GM12891 (cell line): ENCODE measurements around the gene SPTBN4.

Experiments used
- PAX5 ChIP-seq: IDR thresholded peaks from 2 replicates; pipeline ENCODE4 v1.6.1; 2011; ENCODE audit warnings: low read length, moderate library complexity, mild to moderate bottlenecking; ENCODE audit not compliant: insufficient read depth, severe bottlenecking
- POLR2A ChIP-seq: IDR thresholded peaks from 2 replicates; pipeline ENCODE4 v1.6.1; 2011; ENCODE audit warnings: low read depth, low read length, control low read depth
- POLR2AphosphoS5 ChIP-seq: IDR thresholded peaks from 2 replicates; pipeline ENCODE4 v1.6.1; 2011; ENCODE audit warnings: low read depth, low read length, control low read depth
- SPI1 ChIP-seq: IDR thresholded peaks from 2 replicates; pipeline ENCODE4 v1.6.1; 2011; ENCODE audit warnings: low read depth, low read length, control low read depth
- TAF1 ChIP-seq: IDR thresholded peaks from 2 replicates; pipeline ENCODE4 v1.6.1; 2011; ENCODE audit warnings: low read depth, low read length, control low read depth

DNA sequence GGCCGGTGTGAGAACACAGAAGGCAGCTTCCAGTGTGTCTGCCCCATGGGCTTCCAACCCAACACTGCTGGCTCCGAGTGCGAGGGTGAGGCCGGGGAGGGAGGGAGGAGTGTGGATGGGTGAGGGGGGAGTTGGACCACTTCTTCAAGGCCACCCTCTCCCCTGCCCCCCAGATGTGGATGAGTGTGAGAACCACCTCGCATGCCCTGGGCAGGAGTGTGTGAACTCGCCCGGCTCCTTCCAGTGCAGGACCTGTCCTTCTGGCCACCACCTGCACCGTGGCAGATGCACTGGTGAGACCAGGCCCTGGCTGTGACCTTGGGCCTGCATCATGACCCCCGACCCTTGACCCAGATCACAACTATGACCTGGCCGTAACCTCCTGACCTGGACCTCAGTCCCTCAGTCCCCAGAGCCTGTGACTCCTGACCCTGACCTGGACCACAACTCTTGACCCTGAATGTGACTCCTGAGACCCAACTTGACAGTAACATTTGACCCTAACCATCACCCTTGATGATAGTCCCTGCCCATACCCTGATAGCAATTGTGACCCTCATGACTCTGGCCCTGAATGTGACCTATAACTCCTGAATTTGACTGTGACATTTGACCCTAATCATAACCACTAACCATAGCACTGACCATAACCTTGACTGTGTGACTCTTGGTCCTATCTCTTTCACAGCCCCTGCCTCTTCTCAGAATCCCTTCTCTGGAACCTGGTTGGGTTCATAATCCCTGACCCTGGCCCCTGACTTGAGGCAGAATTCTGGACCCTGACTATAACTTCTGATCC is 145.3 kb downstream of the SPTBN4 start:
- no peak for TF ChIP-seq POLR2A
- TF ChIP-seq PAX5: no peak
- no peak for TF ChIP-seq TAF1
- no peak for TF ChIP-seq SPI1
- no peak for TF ChIP-seq POLR2AphosphoS5
